Stomach (tissue), 9 donors: ENCODE data around the gene PRKG2. TPM values are rescaled to one million over a fixed set of nuclear protein-coding genes. Genes with fewer than 3 reads are reported as not detected.

ENCODE experiments used
- DNase-seq, 2 donors: peaks; one replicate each; pipeline versions ENCODE4 v3.0.0 to v3.0.0-alpha.2; 2013 to 2019
- H3K27ac ChIP-seq, 5 donors: fragments of 200-600 bp in 4 of 5; sonication (generic) in 4 of 5; one replicate each; pipeline ENCODE4 v1.5.1; 2013 to 2019; ENCODE audit warnings: mild to moderate bottlenecking in 1 of 5, moderate library complexity in 1 of 5
- H3K27me3 ChIP-seq, 3 donors: fragments of 200-600 bp; sonication (generic); one replicate each; pipeline ENCODE4 v1.5.1; 2017 to 2019; ENCODE audit warnings: mixed run types in 1 of 3
- H3K36me3 ChIP-seq, 4 donors: fragments of 200-600 bp; sonication (generic); 1 replicate in 3 of 4; 2 replicates in 1 of 4; pipeline ENCODE4 v1.5.1; 2016 to 2019
- H3K4me1 ChIP-seq, 4 donors: fragments of 200-600 bp; sonication (generic); one replicate each; pipeline ENCODE4 v1.5.1; 2016 to 2019
- H3K4me3 ChIP-seq, 4 donors: fragments of 200-600 bp; sonication (generic) in 3 of 4; one replicate each; pipeline ENCODE4 v1.5.1; 2016 to 2019; ENCODE audit warnings: mild to moderate bottlenecking in 1 of 4
- H3K9me3 ChIP-seq, 4 donors: fragments of 200-600 bp; sonication (generic); one replicate each; pipeline ENCODE4 v1.5.1; 2016 to 2019
- CTCF ChIP-seq, 7 experiments: fragments of 450-650 bp in 4 of 7; fragments of 200-600 bp in 3 of 7; sonication (generic) in 3 of 7; IDR thresholded peaks; one replicate each; pipeline ENCODE4 v1.5.1; 2016 to 2019; ENCODE audit warnings: antibody characterized with exemption in 7 of 7, control low read depth in 2 of 7, mild to moderate bottlenecking in 1 of 7
- EP300 ChIP-seq: sonication (generic); formaldehyde crosslinking; IDR thresholded peaks from one replicate; pipeline ENCODE4 v1.6.1; 2017; ENCODE audit warnings: antibody characterized with exemption
- POLR2A ChIP-seq, 4 donors: fragments of 450-650 bp; IDR thresholded peaks; one replicate each; pipeline ENCODE4 v1.6.1; 2016; ENCODE audit warnings: antibody characterized with exemption in 4 of 4, control low read depth in 2 of 4, mild to moderate bottlenecking in 1 of 4, moderate library complexity in 1 of 4
- POLR2AphosphoS5 ChIP-seq, 3 donors: sonication (generic); formaldehyde crosslinking; IDR thresholded peaks; one replicate each; pipeline ENCODE4 v1.6.1; 2016; ENCODE audit warnings: antibody characterized with exemption in 3 of 3
- WGBS, 5 donors: extraction: QIAGEN DNeasy Blood & Tissue Kit in 3 of 5; methylation state at CpG; one replicate each; pipeline versions ENCODE4 v1.1.5 to v1.1.7; 2013 to 2018; 5-methylcytosine and 5-hydroxymethylcytosine counted together
- intact Hi-C: fragments of 100-400 bp; cut with DNase I; formaldehyde crosslinking; loops from one replicate; pipeline ENCODE4 v1.15.1; 2023; ENCODE audit warnings: low total_unique reads
- polyA plus RNA-seq, 3 donors: library from polyadenylated mRNA; stranded (reverse); fragments of 200-250 nt; gene quantifications; one replicate each; pipeline ENCODE4 v1.2.3, GENCODE V29; 2013
- total RNA-seq, 5 donors: library from RNA; depleted of rRNA; stranded (reverse); fragments of >200 nt; gene quantifications; one replicate each; pipeline versions ENCODE4 v1.1.0 to v1.2.3, GENCODE V29; 2014 to 2016
- donor health status: healthy with polysubstance abuse.
- donor health status: Bipolar disorder and iron deficiency.
- donor health status: healthy.

PRKG2 gene
- total and polyA plus RNA-seq, 8 donors = 0.19 to 2.9 (median 0.58) TPM; not detected in 3

GRCh38 chr4:81069706-81070331 is 145.2 kb downstream of the PRKG2 start:
- H3K36me3 ChIP-seq = no peaks in the 10 kb centered on the region
- H3K27me3 ChIP-seq = no peaks in the 10 kb centered on the region
- intact Hi-C loops = loop anchor here (10.0 kb wide), 1 partner anchor 285 kb away; no protein-coding TSS in a partner anchor
- no peak for TF ChIP-seq EP300
- peak in 5 of 7 experiments; percentile 66 to 86 (median 85) for TF ChIP-seq CTCF (IDR thresholded peaks at IDR 0.05)
- DNase-seq = peak; percentile 66 to 93
- no peak overlapping the region for H3K4me3 ChIP-seq
- no peak overlapping the region for H3K27ac ChIP-seq
- 11 to 16% (median 13%) methylated on average over 6 of the region's 6 CpGs for WGBS, 5 donors
- H3K9me3 ChIP-seq = no peaks in the 10 kb centered on the region
- H3K4me1 ChIP-seq = no peaks in the 10 kb centered on the region

GRCh38 chr4:81065446-81065845 is 149.6 kb downstream of the PRKG2 start:
- no peaks in the 10 kb centered on the region for H3K4me1 ChIP-seq
- H3K9me3 ChIP-seq = no peaks in the 10 kb centered on the region
- no peaks in the 10 kb centered on the region for H3K27me3 ChIP-seq
- no peak for DNase-seq
- H3K4me3 ChIP-seq = no peak overlapping the region
- no peaks in the 10 kb centered on the region for H3K36me3 ChIP-seq
- TF ChIP-seq POLR2AphosphoS5 (IDR thresholded peaks at IDR 0.05) (no peak), EP300 (no peak), POLR2A (IDR thresholded peaks at IDR 0.05) (no peak), CTCF (IDR thresholded peaks at IDR 0.05) (no peak)
- no peak overlapping the region for H3K27ac ChIP-seq
- WGBS, 5 donors = 57 to 65% (median 62%) methylated on average over 5 of the region's 5 CpGs
- intact Hi-C loops = loop anchor here (10.0 kb wide), 1 partner anchor 289 kb away; no protein-coding TSS in a partner anchor

GRCh38 chr4:81062001-81062400 is 153.0 kb downstream of the PRKG2 start:
- intact Hi-C loops = loop anchor here (10.0 kb wide), 1 partner anchor 293 kb away; no protein-coding TSS in a partner anchor
- no peak overlapping the region for H3K4me3 ChIP-seq
- no peaks in the 10 kb centered on the region for H3K4me1 ChIP-seq
- TF ChIP-seq EP300 (no peak), POLR2A (IDR thresholded peaks at IDR 0.05) (no peak), CTCF (IDR thresholded peaks at IDR 0.05) (no peak), POLR2AphosphoS5 (IDR thresholded peaks at IDR 0.05) (no peak)
- no peak overlapping the region for H3K27ac ChIP-seq
- peak in 1 of 2 donors; percentile 3 for DNase-seq
- no peaks in the 10 kb centered on the region for H3K9me3 ChIP-seq
- H3K36me3 ChIP-seq = no peaks in the 10 kb centered on the region
- H3K27me3 ChIP-seq = no peaks in the 10 kb centered on the region
- WGBS, 5 donors = 20 to 34% (median 29%) methylated on average over 1 of the region's 1 CpG

- no peak for DNase-seq
- Histone ChIP-seq H3K9me3 (no peaks in the 10 kb centered on the region), H3K4me3 (no peak overlapping the region), H3K27ac (no peak overlapping the region), H3K27me3 (no peaks in the 10 kb centered on the region), H3K4me1 (no peaks in the 10 kb centered on the region), H3K36me3 (no peaks in the 10 kb centered on the region)
- TF ChIP-seq POLR2AphosphoS5 (IDR thresholded peaks at IDR 0.05) = no peak
- TF ChIP-seq POLR2A (IDR thresholded peaks at IDR 0.05) = no peak
- TF ChIP-seq EP300 = no peak
- TF ChIP-seq CTCF (IDR thresholded peaks at IDR 0.05) = no peak
- intact Hi-C loops = loop anchor here (10.0 kb wide), 1 partner anchor 293 kb away; no protein-coding TSS in a partner anchor
Observed at GRCh38 chr4:81061344-81061730, 153.7 kb downstream of the PRKG2 start.
